ENCODE measurements around the gene STON1.
A peak's percentile ranks its signal among the peaks of the same experiment; 100 is the strongest.
"Not testable (repeated sequence)": the region's sequence is repeated elsewhere in the genome, so short reads cannot be mapped to it uniquely, and the experiment has no call there.

The STON1 gene

GRCh38 chr2:48529194-48529593 lies 760 bp upstream of the STON1 start:
- no peak for DNase-seq (ENCODE audit: low spot score)

- DNase-seq (ENCODE audit: low spot score) = no peak
Observed at GRCh38 chr2:48529676-48530032, 300 bp upstream of the STON1 start.

- DNase-seq (ENCODE audit: low spot score) = no peak
Observed at GRCh38 chr2:48531141-48531648, 1.2 kb downstream of the STON1 start.

GRCh38 chr2:48532174-48532573 lies 2.2 kb downstream of the STON1 start:
- no peak for DNase-seq (ENCODE audit: low spot score)

GRCh38 chr2:48532824-48533223 lies 2.9 kb downstream of the STON1 start:
- DNase-seq (ENCODE audit: low spot score) = no peak

- no peak for DNase-seq (ENCODE audit: low spot score)
Observed at GRCh38 chr2:48534781-48535180, 4.8 kb downstream of the STON1 start.

GRCh38 chr2:48540237-48540935 lies 10.4 kb downstream of the STON1 start:
- no peak for DNase-seq (ENCODE audit: low spot score)

- no peak for DNase-seq (ENCODE audit: low spot score)
Observed at GRCh38 chr2:48541666-48542389, 11.9 kb downstream of the STON1 start.

- DNase-seq (ENCODE audit: low spot score) = no peak
Observed at GRCh38 chr2:48543895-48544294, 13.9 kb downstream of the STON1 start.

GRCh38 chr2:48545244-48545643 lies 15.3 kb downstream of the STON1 start:
- DNase-seq (ENCODE audit: low spot score) = no peak

- no peak for DNase-seq (ENCODE audit: low spot score)
Observed at GRCh38 chr2:48548840-48549239, 18.9 kb downstream of the STON1 start.

GRCh38 chr2:48549972-48550371 lies 20.0 kb downstream of the STON1 start:
- DNase-seq (ENCODE audit: low spot score) = no peak

- peak; percentile 49 for DNase-seq (ENCODE audit: low spot score)
Observed at GRCh38 chr2:48551548-48551947, 21.6 kb downstream of the STON1 start.

GRCh38 chr2:48555071-48555470 lies 25.1 kb downstream of the STON1 start:
- not testable (repeated sequence) for DNase-seq (ENCODE audit: low spot score)

GRCh38 chr2:48558456-48558855 lies 28.5 kb downstream of the STON1 start:
- DNase-seq (ENCODE audit: low spot score) = no peak

GRCh38 chr2:48560546-48561209 lies 30.7 kb downstream of the STON1 start:
- DNase-seq (ENCODE audit: low spot score) = no peak

GRCh38 chr2:48562281-48562680 lies 32.3 kb downstream of the STON1 start:
- no peak for DNase-seq (ENCODE audit: low spot score)

- peak; percentile 16 for DNase-seq (ENCODE audit: low spot score)
Observed at GRCh38 chr2:48566592-48567310, 36.8 kb downstream of the STON1 start.

GRCh38 chr2:48567671-48568070 lies 37.7 kb downstream of the STON1 start:
- DNase-seq (ENCODE audit: low spot score) = no peak

GRCh38 chr2:48568547-48568946 lies 38.6 kb downstream of the STON1 start:
- no peak for DNase-seq (ENCODE audit: low spot score)

- DNase-seq (ENCODE audit: low spot score) = no peak
Observed at GRCh38 chr2:48569433-48569832, 39.5 kb downstream of the STON1 start.

- DNase-seq (ENCODE audit: low spot score) = no peak
Observed at GRCh38 chr2:48572816-48573215, 42.9 kb downstream of the STON1 start.
